ENCODE data around the gene FAM149B1. TPM values are rescaled to one million over a fixed set of nuclear protein-coding genes. Genes with fewer than 3 reads are reported as not detected.

Gene FAM149B1
- polyA plus RNA-seq, 6 donors from 2014 or later, result 5.0 to 6.7 (median 5.8) TPM

- Mint-ChIP-seq H3K27me3 (no peaks in the 10 kb centered on the region), H3K9me3 (no peaks in the 10 kb centered on the region), H3K4me3 (no peak overlapping the region), H3K4me1 (peaks cover 0 to 5% (median 0%) of the 10 kb centered on the region in 3 donors), H3K27ac (no peak overlapping the region), H3K36me3 (peaks cover 0 to 4% of the 10 kb centered on the region in 2 donors)
- no peak for ATAC-seq (ENCODE audit: low read depth in 2 of 2)
- no peak for DNase-seq
Observed at GRCh38 chr10:73225518-73225917, 57.6 kb downstream of the FAM149B1 start.

DNA sequence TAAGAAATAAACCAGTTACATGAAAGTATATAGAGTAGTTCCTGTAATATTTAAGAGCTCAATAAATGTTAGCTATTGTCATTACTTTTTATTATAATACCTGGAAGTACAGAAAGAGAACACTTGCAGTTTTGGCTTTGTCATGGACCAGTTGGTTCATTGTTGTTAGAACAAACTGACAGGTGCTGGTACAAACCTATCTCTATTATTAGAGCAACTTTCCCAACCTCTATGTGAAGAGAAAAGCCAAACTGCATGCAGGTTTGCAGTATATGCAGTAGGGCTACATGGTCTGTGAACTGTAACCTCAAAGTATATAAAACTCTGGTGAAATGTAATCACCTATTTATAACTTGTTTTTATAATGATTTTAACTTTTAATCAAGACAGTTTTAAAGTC lies 58.7 kb downstream of the FAM149B1 start:
- Mint-ChIP-seq H3K9me3 (no peaks in the 10 kb centered on the region), H3K4me3 (no peak overlapping the region), H3K4me1 (peaks cover 0 to 5% (median 0%) of the 10 kb centered on the region in 3 donors), H3K27me3 (no peaks in the 10 kb centered on the region), H3K27ac (no peak overlapping the region), H3K36me3 (peaks cover 0 to 5% of the 10 kb centered on the region in 2 donors)
- DNase-seq, result no peak
- ATAC-seq (ENCODE audit: low read depth in 2 of 2), result no peak

DNA sequence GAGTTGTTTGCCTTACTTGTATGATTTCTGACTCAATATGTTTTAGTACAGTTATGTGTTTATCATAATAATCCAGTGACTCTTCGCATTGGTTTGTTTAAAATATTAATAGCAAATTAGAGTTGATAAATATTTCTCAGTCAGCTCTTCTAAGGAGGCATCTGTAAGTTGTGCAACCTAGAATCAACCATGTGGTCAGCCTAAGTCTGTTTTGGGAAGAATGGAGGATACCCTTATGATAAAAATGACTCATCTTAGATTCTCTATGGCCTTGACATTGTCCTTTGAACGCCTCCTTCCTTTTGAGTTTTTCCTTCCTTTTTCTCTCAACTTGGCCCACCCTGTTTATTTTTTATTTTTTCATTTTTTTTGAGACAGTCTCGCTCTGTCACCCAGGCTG lies 60.3 kb downstream of the FAM149B1 start:
- Mint-ChIP-seq H3K4me1 (peaks cover 0 to 2% (median 0%) of the 10 kb centered on the region in 3 donors), H3K9me3 (no peaks in the 10 kb centered on the region), H3K27ac (no peak overlapping the region), H3K36me3 (peaks cover 0 to 10% of the 10 kb centered on the region in 2 donors), H3K27me3 (no peaks in the 10 kb centered on the region), H3K4me3 (no peak overlapping the region)
- DNase-seq (no peak), ATAC-seq (ENCODE audit: low read depth in 2 of 2) (no peak)

- peak overlapping the region in 3 of 6 donors; percentile 12 to 59 (median 12) for H3K27ac Mint-ChIP-seq
- H3K4me1 Mint-ChIP-seq, result peaks cover 0 to 2% (median 0%) of the 10 kb centered on the region in 3 donors
- H3K27me3 Mint-ChIP-seq, result no peaks in the 10 kb centered on the region
- no peaks in the 10 kb centered on the region for H3K9me3 Mint-ChIP-seq
- no peak for DNase-seq
- no peak for ATAC-seq (ENCODE audit: low read depth in 2 of 2)
- no peak overlapping the region for H3K4me3 Mint-ChIP-seq
- H3K36me3 Mint-ChIP-seq, result peaks cover 0 to 10% of the 10 kb centered on the region in 2 donors
Observed at GRCh38 chr10:73229567-73229966, 61.6 kb downstream of the FAM149B1 start.

- peaks cover 0 to 10% of the 10 kb centered on the region in 2 donors for H3K36me3 Mint-ChIP-seq
- H3K4me1 Mint-ChIP-seq, result peaks cover 0 to 2% (median 0%) of the 10 kb centered on the region in 3 donors
- no peak overlapping the region for H3K4me3 Mint-ChIP-seq
- DNase-seq, result no peak
- H3K27ac Mint-ChIP-seq, result peak overlapping the region in 1 of 6 donors; percentile 47
- no peaks in the 10 kb centered on the region for H3K9me3 Mint-ChIP-seq
- H3K27me3 Mint-ChIP-seq, result no peaks in the 10 kb centered on the region
- ATAC-seq (ENCODE audit: low read depth in 2 of 2), result no peak
Observed at GRCh38 chr10:73232887-73233286, 65.0 kb downstream of the FAM149B1 start.

GRCh38 chr10:73233883-73234282 lies 66.0 kb downstream of the FAM149B1 start:
- H3K27me3 Mint-ChIP-seq, result no peaks in the 10 kb centered on the region
- no peak overlapping the region for H3K4me3 Mint-ChIP-seq
- H3K9me3 Mint-ChIP-seq, result no peaks in the 10 kb centered on the region
- peaks cover 0 to 10% of the 10 kb centered on the region in 2 donors for H3K36me3 Mint-ChIP-seq
- H3K4me1 Mint-ChIP-seq, result peaks cover 0 to 2% (median 0%) of the 10 kb centered on the region in 3 donors
- DNase-seq, result no peak
- no peak for ATAC-seq (ENCODE audit: low read depth in 2 of 2)
- no peak overlapping the region for H3K27ac Mint-ChIP-seq

- Mint-ChIP-seq H3K27ac (peak overlapping the region in 3 of 6 donors; percentile 16 to 32 (median 21)), H3K27me3 (no peaks in the 10 kb centered on the region), H3K4me1 (peaks cover 0 to 2% (median 0%) of the 10 kb centered on the region in 3 donors), H3K4me3 (no peak overlapping the region), H3K9me3 (no peaks in the 10 kb centered on the region), H3K36me3 (peaks cover 0 to 10% of the 10 kb centered on the region in 2 donors)
- DNase-seq (no peak), ATAC-seq (ENCODE audit: low read depth in 2 of 2) (no peak)
Observed at GRCh38 chr10:73234695-73235094, 66.8 kb downstream of the FAM149B1 start.

GRCh38 chr10:73238990-73239566 lies 71.2 kb downstream of the FAM149B1 start:
- peaks cover 0 to 7% (median 0%) of the 10 kb centered on the region in 3 donors for H3K4me1 Mint-ChIP-seq
- H3K27ac Mint-ChIP-seq, result no peak overlapping the region
- H3K27me3 Mint-ChIP-seq, result no peaks in the 10 kb centered on the region
- no peaks in the 10 kb centered on the region for H3K9me3 Mint-ChIP-seq
- no peak for ATAC-seq (ENCODE audit: low read depth in 2 of 2)
- no peak overlapping the region for H3K4me3 Mint-ChIP-seq
- peaks cover 0 to 5% of the 10 kb centered on the region in 2 donors for H3K36me3 Mint-ChIP-seq
- DNase-seq, result no peak

- ATAC-seq (ENCODE audit: low read depth in 2 of 2), result no peak
- Mint-ChIP-seq H3K4me3 (no peak overlapping the region), H3K36me3 (peaks cover 0 to 5% of the 10 kb centered on the region in 2 donors), H3K27ac (peak overlapping the region in 1 of 6 donors; percentile 26), H3K9me3 (no peaks in the 10 kb centered on the region), H3K27me3 (no peaks in the 10 kb centered on the region), H3K4me1 (peaks cover 0 to 14% (median 5%) of the 10 kb centered on the region in 3 donors)
- DNase-seq, result no peak
Observed at GRCh38 chr10:73239908-73240307, 72.0 kb downstream of the FAM149B1 start.

GRCh38 chr10:73244866-73245477 lies 77.1 kb downstream of the FAM149B1 start:
- no peak for ATAC-seq (ENCODE audit: low read depth in 2 of 2)
- DNase-seq, result no peak
- peak overlapping the region in 3 of 8 donors; percentile 18 to 96 (median 20) for H3K4me3 Mint-ChIP-seq
- H3K9me3 Mint-ChIP-seq, result no peaks in the 10 kb centered on the region
- peaks cover 0 to 5% of the 10 kb centered on the region in 2 donors for H3K36me3 Mint-ChIP-seq
- peak overlapping the region in 3 of 6 donors; percentile 28 to 82 (median 42) for H3K27ac Mint-ChIP-seq
- peaks cover 6 to 52% (median 29%) of the 10 kb centered on the region in 3 donors for H3K4me1 Mint-ChIP-seq
- no peaks in the 10 kb centered on the region for H3K27me3 Mint-ChIP-seq

GRCh38 chr10:73246322-73246645 lies 78.4 kb downstream of the FAM149B1 start:
- Mint-ChIP-seq H3K9me3 (no peaks in the 10 kb centered on the region), H3K36me3 (peaks cover 0 to 5% of the 10 kb centered on the region in 2 donors), H3K27ac (peak overlapping the region; percentile 88 to 98 (median 96)), H3K27me3 (no peaks in the 10 kb centered on the region), H3K4me1 (peaks cover 10 to 64% (median 39%) of the 10 kb centered on the region in 3 donors), H3K4me3 (peak overlapping the region; percentile 90 to 99 (median 96))
- DNase-seq (no peak), ATAC-seq (ENCODE audit: low read depth in 2 of 2) (no peak)

- ATAC-seq (ENCODE audit: low read depth in 2 of 2) (peak; percentile 81 to 85), DNase-seq (peak; percentile 95)
- Mint-ChIP-seq H3K27me3 (no peaks in the 10 kb centered on the region), H3K9me3 (no peaks in the 10 kb centered on the region), H3K4me3 (peak within 1 kb of the TSS; percentile 90 to 99 (median 96)), H3K27ac (peak within 1 kb of the TSS; percentile 88 to 98 (median 96)), H3K36me3 (peaks cover 0 to 5% of the 10 kb centered on the region in 2 donors), H3K4me1 (peaks cover 12 to 70% (median 44%) of the 10 kb centered on the region in 3 donors)
Observed at GRCh38 chr10:73246646-73247508, 79.0 kb downstream of the FAM149B1 start, which contains the start of gene DNAJC9. Gene DNAJC9, minus strand, starts transcription at chr10:73247255. Its CDS starts 66 bp downstream, at chr10:73247189.

DNA sequence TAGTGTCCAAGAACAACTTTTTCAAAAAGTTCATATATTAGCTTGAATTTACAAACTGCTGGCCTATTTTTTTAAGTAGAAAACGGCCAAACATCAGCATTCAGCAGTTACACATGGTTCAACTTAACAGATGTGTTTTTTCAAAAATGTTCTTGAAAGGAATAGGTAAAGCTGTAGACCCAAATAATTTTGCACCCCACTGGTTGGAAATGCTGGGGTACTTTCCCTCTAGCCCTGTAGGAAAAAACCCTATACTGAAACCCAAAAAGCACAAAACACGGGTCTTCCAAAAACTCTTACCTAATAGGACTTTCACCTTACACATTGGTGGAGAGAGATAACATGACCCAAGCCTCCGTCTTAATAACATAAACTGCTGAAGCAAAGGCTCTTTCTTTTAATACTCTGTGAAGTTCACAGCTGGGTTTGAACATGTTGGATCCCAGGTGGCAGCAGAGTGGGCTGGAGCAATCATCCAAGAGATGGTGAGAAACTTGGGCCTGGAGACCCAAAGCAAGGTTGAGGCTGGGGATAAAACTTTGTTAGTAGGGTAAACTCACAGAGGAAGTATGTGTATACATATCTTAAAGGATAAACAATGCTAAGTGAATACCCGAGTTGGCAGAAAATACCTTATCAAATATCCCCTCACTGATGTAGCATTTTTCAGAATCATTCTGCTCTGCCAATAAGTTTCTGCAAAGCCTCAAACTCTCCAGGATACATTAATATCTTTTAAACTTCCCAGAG lies 79.8 kb downstream of the FAM149B1 start:
- Mint-ChIP-seq H3K4me3 (peak overlapping the region; percentile 90 to 99 (median 96)), H3K4me1 (peaks cover 15 to 76% (median 50%) of the 10 kb centered on the region in 3 donors), H3K9me3 (no peaks in the 10 kb centered on the region), H3K27me3 (no peaks in the 10 kb centered on the region), H3K27ac (peak overlapping the region; percentile 88 to 98 (median 96)), H3K36me3 (peaks cover 0 to 5% of the 10 kb centered on the region in 2 donors)
- DNase-seq (no peak), ATAC-seq (ENCODE audit: low read depth in 2 of 2) (no peak)
